ENCODE results near the gene RANGAP1. TPM values are rescaled to one million over a fixed set of nuclear protein-coding genes. Genes with fewer than 3 reads are reported as not detected.

RANGAP1 gene, protein sequence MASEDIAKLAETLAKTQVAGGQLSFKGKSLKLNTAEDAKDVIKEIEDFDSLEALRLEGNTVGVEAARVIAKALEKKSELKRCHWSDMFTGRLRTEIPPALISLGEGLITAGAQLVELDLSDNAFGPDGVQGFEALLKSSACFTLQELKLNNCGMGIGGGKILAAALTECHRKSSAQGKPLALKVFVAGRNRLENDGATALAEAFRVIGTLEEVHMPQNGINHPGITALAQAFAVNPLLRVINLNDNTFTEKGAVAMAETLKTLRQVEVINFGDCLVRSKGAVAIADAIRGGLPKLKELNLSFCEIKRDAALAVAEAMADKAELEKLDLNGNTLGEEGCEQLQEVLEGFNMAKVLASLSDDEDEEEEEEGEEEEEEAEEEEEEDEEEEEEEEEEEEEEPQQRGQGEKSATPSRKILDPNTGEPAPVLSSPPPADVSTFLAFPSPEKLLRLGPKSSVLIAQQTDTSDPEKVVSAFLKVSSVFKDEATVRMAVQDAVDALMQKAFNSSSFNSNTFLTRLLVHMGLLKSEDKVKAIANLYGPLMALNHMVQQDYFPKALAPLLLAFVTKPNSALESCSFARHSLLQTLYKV
- 40.3 TPM for polyA plus RNA-seq
- long read RNA-seq, donor 1, partial matches to known transcripts: 6 of 9 reads
- long read RNA-seq, donor 1, other reads (novel, unspliced or antisense): 0 of 9 reads
- long read RNA-seq, donor 2, transcript RANGAP1-201 (16 exons, 3,060 nt): major isoform, 6 of 6 reads
- long read RNA-seq, donor 2, partial matches to known transcripts: 0 of 6 reads
- long read RNA-seq, donor 2, other reads (novel, unspliced or antisense): 0 of 6 reads
- long read RNA-seq, donor 3, full-length matches to known transcripts: 2 of 2 reads
- long read RNA-seq, donor 3, partial matches to known transcripts: 0 of 2 reads
- long read RNA-seq, donor 3, other reads (novel, unspliced or antisense): 0 of 2 reads
- long read RNA-seq, donor 4: 0 reads
- long read RNA-seq, donor 5, transcript RANGAP1-201 (16 exons, 3,060 nt): major isoform, 6 of 6 reads
- long read RNA-seq, donor 5, partial matches to known transcripts: 0 of 6 reads
- long read RNA-seq, donor 5, other reads (novel, unspliced or antisense): 0 of 6 reads
- long read RNA-seq, donor 6, partial matches to known transcripts: 23 of 24 reads
- long read RNA-seq, donor 6, other reads (novel, unspliced or antisense): 0 of 24 reads
- long read RNA-seq, donor 7, partial matches to known transcripts: 7 of 7 reads
- long read RNA-seq, donor 7, other reads (novel, unspliced or antisense): 0 of 7 reads
- long read RNA-seq, donor 8, full-length matches to known transcripts: 6 of 6 reads
- long read RNA-seq, donor 8, partial matches to known transcripts: 0 of 6 reads
- long read RNA-seq, donor 8, other reads (novel, unspliced or antisense): 0 of 6 reads
- long read RNA-seq, donor 9, partial matches to known transcripts: 90 of 116 reads
- long read RNA-seq, donor 9, other reads (novel, unspliced or antisense): 24 of 116 reads
- long read RNA-seq, donor 10, transcript RANGAP1-201 (16 exons, 3,060 nt): major isoform, 5 of 5 reads
- long read RNA-seq, donor 10, partial matches to known transcripts: 0 of 5 reads
- long read RNA-seq, donor 10, other reads (novel, unspliced or antisense): 0 of 5 reads
- long read RNA-seq, donor 11, transcript RANGAP1-201 (16 exons, 3,060 nt): major isoform, 5 of 5 reads
- long read RNA-seq, donor 11, partial matches to known transcripts: 0 of 5 reads
- long read RNA-seq, donor 11, other reads (novel, unspliced or antisense): 0 of 5 reads

DNA sequence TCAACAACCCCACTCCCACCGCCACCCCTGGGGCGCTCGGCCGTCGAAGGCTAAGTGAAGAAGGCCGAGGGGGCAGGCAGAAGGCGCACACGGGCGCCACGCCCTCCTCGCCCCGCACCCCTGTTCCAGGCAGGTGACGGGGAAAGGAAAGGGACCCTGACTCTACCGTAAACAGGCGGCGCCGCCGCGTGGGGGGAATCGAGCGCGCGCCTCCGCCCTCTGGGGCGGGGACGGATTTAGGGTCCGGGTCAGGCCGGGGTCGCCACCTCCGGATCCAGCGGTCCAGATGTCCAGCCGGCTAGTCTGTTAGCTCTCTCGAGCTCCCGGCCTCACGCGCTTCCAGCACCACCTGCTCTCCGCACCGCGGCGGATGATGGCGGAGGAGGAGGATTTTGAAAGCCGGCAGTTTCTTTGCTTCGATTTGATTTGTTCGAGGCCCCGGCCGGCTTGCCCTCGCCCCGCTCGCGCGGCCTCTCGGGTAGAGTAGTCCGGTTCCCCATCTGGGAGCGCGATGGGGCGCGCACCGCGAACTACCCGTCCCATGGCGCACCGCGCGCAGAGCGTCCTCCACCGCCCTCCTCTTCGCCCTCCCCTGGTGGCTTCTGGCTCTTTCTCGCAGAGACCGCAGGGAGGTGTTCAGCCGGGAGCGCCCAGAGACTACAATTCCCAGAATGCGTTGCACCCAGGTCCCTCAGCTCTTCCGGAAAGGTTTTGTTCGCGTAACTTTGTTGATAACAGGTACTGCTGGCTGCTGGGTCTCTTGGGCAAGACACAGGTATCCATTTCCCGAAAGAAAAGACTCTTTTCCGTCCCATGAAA is at the start of gene RANGAP1:
RANGAP1 (minus strand) TSS at position 368 of the 819 bp plus-strand sequence. CDS start 5,143 bp downstream, outside the sequence.
- DNase-seq: peak; percentile 100
- peaks cover 26% of the 10 kb centered on the region for H3K36me3 ChIP-seq (ENCODE audit: control insufficient read depth, insufficient read depth, low read length)
- peak within 1 kb of the TSS; percentile 95 for H3K4me3 ChIP-seq (ENCODE audit: low read length)
- peak within 1 kb of the TSS; percentile 95 for H3K27ac ChIP-seq (ENCODE audit: low read length)
- H3K4me1 ChIP-seq (ENCODE audit: control insufficient read depth, insufficient read depth, low read length): peaks cover 14% of the 10 kb centered on the region
- H3K27me3 ChIP-seq (ENCODE audit: control insufficient read depth, insufficient read depth, low read length): no peaks in the 10 kb centered on the region
- H3K9me3 ChIP-seq (ENCODE audit: control insufficient read depth, low read depth, low read length): no peaks in the 10 kb centered on the region
- WGBS (ENCODE audit: insufficient coverage, low lambda C conversion rate): no CpG with 5 or more reads among the region's 77 CpGs

DNA sequence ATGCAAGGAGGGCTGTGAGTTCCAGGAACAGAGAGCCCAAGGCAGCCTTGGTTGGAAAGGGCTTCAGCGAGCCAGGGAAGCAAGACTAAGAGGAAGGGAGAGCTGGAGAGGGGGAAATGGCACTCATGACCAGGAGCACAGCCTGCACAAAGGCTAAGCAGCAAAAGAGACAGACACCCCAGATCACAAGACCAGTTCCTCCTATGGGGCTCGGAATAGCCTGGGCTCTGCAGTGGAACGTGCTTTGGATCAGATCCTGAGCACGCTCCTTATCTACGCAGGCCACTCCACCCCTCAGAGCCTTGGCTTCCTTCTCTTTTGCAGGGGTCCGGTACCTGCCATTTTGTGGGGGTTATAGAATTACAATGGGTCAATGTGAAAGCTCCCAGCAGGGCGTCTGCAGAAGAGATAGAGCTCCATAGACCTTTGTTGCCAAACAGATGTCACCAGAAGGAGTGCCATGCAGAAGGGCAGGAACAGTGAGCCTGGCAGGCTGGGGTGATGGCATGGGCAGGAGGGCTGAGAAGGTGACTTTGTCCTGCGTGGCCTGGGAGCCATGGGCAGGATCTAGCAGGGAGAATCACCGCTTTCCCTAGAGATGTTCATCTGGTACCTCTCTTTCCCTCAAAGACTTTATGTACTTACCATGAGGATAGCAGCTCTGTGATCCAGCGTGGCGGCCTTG is 49.1 kb upstream of the RANGAP1 start:
- no CpG with 5 or more reads among the region's 11 CpGs for WGBS (ENCODE audit: insufficient coverage, low lambda C conversion rate)
- no peak for DNase-seq
- Histone ChIP-seq H3K4me3 (ENCODE audit: low read length) (no peak overlapping the region), H3K27me3 (ENCODE audit: control insufficient read depth, insufficient read depth, low read length) (no peaks in the 10 kb centered on the region), H3K4me1 (ENCODE audit: control insufficient read depth, insufficient read depth, low read length) (no peaks in the 10 kb centered on the region), H3K36me3 (ENCODE audit: control insufficient read depth, insufficient read depth, low read length) (peaks cover 79% of the 10 kb centered on the region), H3K9me3 (ENCODE audit: control insufficient read depth, low read depth, low read length) (no peaks in the 10 kb centered on the region), H3K27ac (ENCODE audit: low read length) (no peak overlapping the region)

- H3K9me3 ChIP-seq (ENCODE audit: control insufficient read depth, low read depth, low read length): no peaks in the 10 kb centered on the region
- DNase-seq: no peak
- WGBS (ENCODE audit: insufficient coverage, low lambda C conversion rate): no CpG with 5 or more reads among the region's 3 CpGs
- H3K36me3 ChIP-seq (ENCODE audit: control insufficient read depth, insufficient read depth, low read length): peaks cover 79% of the 10 kb centered on the region
- no peak overlapping the region for H3K27ac ChIP-seq (ENCODE audit: low read length)
- no peaks in the 10 kb centered on the region for H3K27me3 ChIP-seq (ENCODE audit: control insufficient read depth, insufficient read depth, low read length)
- no peaks in the 10 kb centered on the region for H3K4me1 ChIP-seq (ENCODE audit: control insufficient read depth, insufficient read depth, low read length)
- H3K4me3 ChIP-seq (ENCODE audit: low read length): no peak overlapping the region
These were observed 48.2 kb upstream of the RANGAP1 start for GRCh38 chr22:41334215-41334614.

DNA sequence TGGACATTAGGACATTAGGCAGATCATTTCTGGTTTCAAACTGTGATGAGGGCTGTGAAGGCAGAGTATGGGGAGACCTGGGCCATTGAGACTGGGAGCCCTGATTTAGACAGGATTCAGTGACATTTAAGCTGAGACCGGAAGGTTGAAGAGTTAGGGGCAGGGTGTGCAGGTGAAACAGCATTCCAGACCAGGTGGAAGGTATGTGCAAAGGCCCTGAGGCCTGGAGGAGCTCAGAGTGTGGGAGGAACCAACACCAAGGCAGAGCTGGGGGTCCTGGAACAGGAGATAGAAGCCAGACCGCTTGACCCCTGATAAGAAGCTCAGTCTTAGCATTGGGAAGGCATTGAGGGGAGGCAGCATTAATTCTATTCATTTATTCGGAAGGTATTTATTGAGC is 47.8 kb upstream of the RANGAP1 start:
- H3K4me1 ChIP-seq (ENCODE audit: control insufficient read depth, insufficient read depth, low read length): no peaks in the 10 kb centered on the region
- WGBS (ENCODE audit: insufficient coverage, low lambda C conversion rate): 100% methylated on average over 1 of the region's 3 CpGs
- peaks cover 74% of the 10 kb centered on the region for H3K36me3 ChIP-seq (ENCODE audit: control insufficient read depth, insufficient read depth, low read length)
- H3K4me3 ChIP-seq (ENCODE audit: low read length): no peak overlapping the region
- no peak overlapping the region for H3K27ac ChIP-seq (ENCODE audit: low read length)
- H3K27me3 ChIP-seq (ENCODE audit: control insufficient read depth, insufficient read depth, low read length): no peaks in the 10 kb centered on the region
- no peak for DNase-seq
- no peaks in the 10 kb centered on the region for H3K9me3 ChIP-seq (ENCODE audit: control insufficient read depth, low read depth, low read length)

- Histone ChIP-seq H3K36me3 (ENCODE audit: control insufficient read depth, insufficient read depth, low read length) (peaks cover 78% of the 10 kb centered on the region), H3K27ac (ENCODE audit: low read length) (no peak overlapping the region), H3K9me3 (ENCODE audit: control insufficient read depth, low read depth, low read length) (no peaks in the 10 kb centered on the region), H3K4me1 (ENCODE audit: control insufficient read depth, insufficient read depth, low read length) (no peaks in the 10 kb centered on the region), H3K27me3 (ENCODE audit: control insufficient read depth, insufficient read depth, low read length) (no peaks in the 10 kb centered on the region), H3K4me3 (ENCODE audit: low read length) (no peak overlapping the region)
- DNase-seq: no peak
- WGBS (ENCODE audit: insufficient coverage, low lambda C conversion rate): no CpG with 5 or more reads among the region's 15 CpGs
These were observed 46.4 kb upstream of the RANGAP1 start for GRCh38 chr22:41332217-41332939.

- WGBS (ENCODE audit: insufficient coverage, low lambda C conversion rate): no CpG with 5 or more reads among the region's 7 CpGs
- Histone ChIP-seq H3K4me1 (ENCODE audit: control insufficient read depth, insufficient read depth, low read length) (peaks cover under 1% of the 10 kb centered on the region), H3K9me3 (ENCODE audit: control insufficient read depth, low read depth, low read length) (no peaks in the 10 kb centered on the region), H3K27me3 (ENCODE audit: control insufficient read depth, insufficient read depth, low read length) (no peaks in the 10 kb centered on the region), H3K36me3 (ENCODE audit: control insufficient read depth, insufficient read depth, low read length) (peaks cover 86% of the 10 kb centered on the region), H3K27ac (ENCODE audit: low read length) (no peak overlapping the region), H3K4me3 (ENCODE audit: low read length) (no peak overlapping the region)
- DNase-seq: no peak
These were observed 44.2 kb upstream of the RANGAP1 start for GRCh38 chr22:41330169-41330568.

GRCh38 chr22:41327124-41327523 is 41.1 kb upstream of the RANGAP1 start:
- H3K27ac ChIP-seq (ENCODE audit: low read length): no peak overlapping the region
- H3K9me3 ChIP-seq (ENCODE audit: control insufficient read depth, low read depth, low read length): no peaks in the 10 kb centered on the region
- no peak overlapping the region for H3K4me3 ChIP-seq (ENCODE audit: low read length)
- peaks cover 81% of the 10 kb centered on the region for H3K36me3 ChIP-seq (ENCODE audit: control insufficient read depth, insufficient read depth, low read length)
- H3K4me1 ChIP-seq (ENCODE audit: control insufficient read depth, insufficient read depth, low read length): peaks cover 5% of the 10 kb centered on the region
- no CpG with 5 or more reads among the region's 16 CpGs for WGBS (ENCODE audit: insufficient coverage, low lambda C conversion rate)
- H3K27me3 ChIP-seq (ENCODE audit: control insufficient read depth, insufficient read depth, low read length): no peaks in the 10 kb centered on the region
- no peak for DNase-seq

DNA sequence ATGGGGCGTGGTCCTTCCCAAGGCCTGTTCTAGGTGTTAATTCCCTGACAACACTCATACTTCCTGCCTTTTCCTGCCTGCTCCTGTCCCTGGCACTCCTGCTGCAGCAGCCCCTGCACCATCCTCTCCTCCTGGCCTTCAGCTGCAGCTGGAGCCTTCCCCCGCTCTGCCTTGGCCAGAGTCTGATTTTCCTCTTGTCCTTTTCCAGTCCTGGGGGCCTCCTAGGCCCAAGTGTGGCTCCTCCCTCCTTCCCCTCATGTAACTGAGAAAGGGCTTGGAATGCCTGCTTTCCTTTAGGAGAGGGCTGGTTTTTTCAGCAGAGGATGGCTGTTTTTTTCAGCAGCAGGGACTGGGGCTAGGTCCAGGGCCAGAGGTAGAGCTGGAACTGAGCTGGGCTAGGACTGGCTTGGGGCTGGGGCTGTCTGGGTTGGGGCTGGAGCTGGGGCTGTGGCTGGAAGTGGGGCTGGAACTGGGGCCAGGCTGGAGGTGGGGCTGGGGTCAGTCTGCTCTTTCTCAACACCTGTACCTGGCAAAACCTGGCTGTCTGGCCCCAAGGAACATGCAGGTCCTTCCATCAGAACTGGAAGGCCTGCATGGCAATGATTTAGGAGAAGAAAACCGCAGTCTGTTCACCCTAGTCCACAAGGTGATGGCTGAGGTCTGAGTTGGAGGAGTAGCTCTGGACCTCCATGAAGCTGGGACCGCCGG is 39.0 kb upstream of the RANGAP1 start:
- no peaks in the 10 kb centered on the region for H3K27me3 ChIP-seq (ENCODE audit: control insufficient read depth, insufficient read depth, low read length)
- peaks cover 5% of the 10 kb centered on the region for H3K4me1 ChIP-seq (ENCODE audit: control insufficient read depth, insufficient read depth, low read length)
- H3K4me3 ChIP-seq (ENCODE audit: low read length): no peak overlapping the region
- H3K27ac ChIP-seq (ENCODE audit: low read length): no peak overlapping the region
- no peaks in the 10 kb centered on the region for H3K9me3 ChIP-seq (ENCODE audit: control insufficient read depth, low read depth, low read length)
- no peak for DNase-seq
- no CpG with 5 or more reads among the region's 5 CpGs for WGBS (ENCODE audit: insufficient coverage, low lambda C conversion rate)
- H3K36me3 ChIP-seq (ENCODE audit: control insufficient read depth, insufficient read depth, low read length): peaks cover 77% of the 10 kb centered on the region
